Endothelial cell of umbilical vein (primary cell): ENCODE measurements around the gene PIGQ. TPM values are rescaled to one million over a fixed set of nuclear protein-coding genes. Genes with fewer than 3 reads are reported as not detected.

Experiments
- BruUV-seq: library from RNA; stranded (reverse); fragments of 400-500 nt; replicated peaks from 2 replicates; lab custom pipeline; 2021; lab: Mats Ljungman, UMichigan
- CTCF ChIA-PET: fragments of 300-600, 350-600 bp; sonication (Branson Sonifier 250); formaldehyde crosslinking; loops from one replicate; lab custom pipeline; 2021; ENCODE audit warnings: antibody characterized with exemption, inconsistent platforms; lab: Charles Lee
- POLR2A ChIA-PET: fragments of 300-600, 350-600 bp; sonication (Branson Sonifier 250); formaldehyde crosslinking; loops from one replicate; lab custom pipeline; 2021; ENCODE audit warnings: antibody characterized with exemption, inconsistent platforms; lab: Charles Lee
- DNase-seq: peaks from one replicate; pipeline ENCODE4 v3.0.0-alpha.2; 2011; ENCODE audit warnings: low read depth, low spot score
- FAIRE-seq: peaks from 2 replicates; lab custom pipeline; 2011; peaks lifted over from hg19 to GRCh38; lab: Jason Lieb, UNC
- H2AFZ ChIP-seq: 2 replicates; pipeline ENCODE4 v1.6.0; 2012; ENCODE audit warnings: low read depth, low read length, control low read depth, inconsistent platforms
- H3K27ac ChIP-seq: 2 replicates; pipeline ENCODE4 v1.5.1; 2011; ENCODE audit warnings: low read depth, mild to moderate bottlenecking, control low read depth, low read length, moderate library complexity; ENCODE audit not compliant: insufficient read depth
- H3K27me3 ChIP-seq, 2 experiments: 2 replicates each; pipeline versions ENCODE4 v1.6.0 to v1.6.1; 2011; ENCODE audit warnings: low read length in 2 of 2, mixed read lengths in 1 of 2; ENCODE audit not compliant: control insufficient read depth in 2 of 2, insufficient read depth in 2 of 2
- H3K36me3 ChIP-seq, 2 experiments: 2 replicates in 1 of 2; 3 replicates in 1 of 2; pipeline ENCODE4 v1.5.1; 2011; ENCODE audit warnings: low read length in 2 of 2, mild to moderate bottlenecking in 1 of 2, moderate library complexity in 1 of 2; ENCODE audit not compliant: control insufficient read depth in 2 of 2, insufficient read depth in 2 of 2; ENCODE audit errors: extremely low read depth in 1 of 2
- H3K4me1 ChIP-seq: 3 replicates; pipeline ENCODE4 v1.5.1; 2011; ENCODE audit warnings: mild to moderate bottlenecking, low read length; ENCODE audit not compliant: control insufficient read depth, insufficient read depth; ENCODE audit errors: extremely low read depth
- H3K4me2 ChIP-seq: 2 replicates; pipeline ENCODE4 v1.6.1; 2011; ENCODE audit warnings: low read length, control low read depth, mixed read lengths; ENCODE audit not compliant: insufficient read depth
- H3K4me3 ChIP-seq, 3 experiments: fragments of 200-600 bp in 1 of 3; sonication (generic), shearing (Covaris generic) in 1 of 3; replicated peaks in 1 of 3; 2 replicates each; pipeline ENCODE4 v1.5.1; 2011 to 2016; ENCODE audit warnings: control low read depth in 3 of 3, low read length in 3 of 3, mild to moderate bottlenecking in 2 of 3, inconsistent platforms in 1 of 3, low read depth in 1 of 3, moderate library complexity in 1 of 3; ENCODE audit not compliant: insufficient read depth in 1 of 3
- H3K79me2 ChIP-seq: 2 replicates; pipeline ENCODE4 v1.6.0; 2012; ENCODE audit warnings: low read length, inconsistent platforms; ENCODE audit not compliant: control insufficient read depth, insufficient read depth
- H3K9ac ChIP-seq: replicated peaks from 2 replicates; pipeline ENCODE3; 2011; ENCODE audit warnings: low read length, control low read depth; ENCODE audit not compliant: insufficient read depth; ENCODE audit errors: extremely low read depth
- H3K9me1 ChIP-seq: replicated peaks from 3 replicates; pipeline ENCODE4 v1.6.0; 2011; ENCODE audit warnings: mild to moderate bottlenecking, low read length; ENCODE audit not compliant: control insufficient read depth, insufficient read depth; ENCODE audit errors: extremely low read depth
- H3K9me3 ChIP-seq: replicated peaks from 2 replicates; pipeline ENCODE4 v1.5.1; 2012; ENCODE audit warnings: low read length, inconsistent platforms; ENCODE audit not compliant: control insufficient read depth, insufficient read depth
- H4K20me1 ChIP-seq: replicated peaks from 2 replicates; pipeline ENCODE3; 2011; ENCODE audit warnings: mild to moderate bottlenecking, low read length; ENCODE audit not compliant: control insufficient read depth, insufficient read depth; ENCODE audit errors: extremely low read depth
- EZH2 ChIP-seq: IDR thresholded peaks from 2 replicates; pipeline ENCODE4 v1.6.1; 2012; ENCODE audit warnings: borderline replicate concordance, low read depth, mild to moderate bottlenecking, moderate library complexity, low read length, inconsistent platforms; ENCODE audit not compliant: severe bottlenecking
- FOS ChIP-seq: IDR thresholded peaks from 2 replicates; pipeline ENCODE4 v1.6.1; 2011; ENCODE audit warnings: mild to moderate bottlenecking, low read length, moderate library complexity, borderline replicate concordance; ENCODE audit not compliant: insufficient read depth
- GATA2 ChIP-seq: IDR thresholded peaks from 2 replicates; pipeline ENCODE4 v1.7.0; 2011; ENCODE audit warnings: low read depth, mild to moderate bottlenecking, moderate library complexity, mixed read lengths, low read length; ENCODE audit not compliant: insufficient read length, insufficient read depth
- JUN ChIP-seq: IDR thresholded peaks from 2 replicates; pipeline ENCODE4 v1.6.1; 2011; ENCODE audit warnings: borderline replicate concordance, low read depth; ENCODE audit not compliant: insufficient read length, insufficient read depth
- MAX ChIP-seq: IDR thresholded peaks from 2 replicates; pipeline ENCODE4 v1.6.1; 2011; ENCODE audit not compliant: insufficient read depth, insufficient read length
- MYC ChIP-seq: IDR thresholded peaks from one replicate; pipeline ENCODE4 v1.6.1; 2011; ENCODE audit warnings: mild to moderate bottlenecking, low read depth, low read length
- POLR2A ChIP-seq: IDR thresholded peaks from 2 replicates; pipeline ENCODE4 v1.6.1; 2012; ENCODE audit warnings: low read depth, mild to moderate bottlenecking, control low read depth, low read length
- POLR2AphosphoS5 ChIP-seq: IDR thresholded peaks from 2 replicates; pipeline ENCODE4 v1.6.1; 2012; ENCODE audit warnings: low read depth, mild to moderate bottlenecking, control low read depth, low read length, moderate library complexity; ENCODE audit not compliant: insufficient read depth
- dilution Hi-C: fragments of 300-500 bp; cut with MboI; formaldehyde crosslinking; loops from one replicate; pipeline ENCODE4 v1.15.0; 2019; ENCODE audit warnings: low sequenced_read_pairs; ENCODE audit not compliant: extremely low pct_ligation_motif_present
- intact Hi-C: fragments of 100-400 bp; cut with micrococcal nuclease; formaldehyde crosslinking; loops from one replicate; pipeline ENCODE4 v1.10.0; 2022
- polyA plus RNA-seq, 4 experiments: library from polyadenylated mRNA; depleted of rRNA in 3 of 4; stranded (reverse) in 3 of 4; unstranded in 1 of 4; fragments of >200 nt; gene quantifications; 2 replicates each; pipeline versions ENCODE4 v1.2.1 to v1.2.3, GENCODE V29; 2011 to 2012; ENCODE audit warnings: missing spikeins in 1 of 4
- total RNA-seq: library from RNA; stranded (reverse); gene quantifications from 2 replicates; pipeline ENCODE4 v1.2.3, GENCODE V29; 2021
- TF ChIP-seq, protein P1 (sequence below), 2 donors: IDR thresholded peaks; 1 replicate in 1 of 2; 2 replicates in 1 of 2; pipeline ENCODE4 v1.5.1; 2011; ENCODE audit warnings: low read length in 2 of 2, mild to moderate bottlenecking in 2 of 2, moderate library complexity in 2 of 2, control low read depth in 1 of 2, inconsistent platforms in 1 of 2, low read depth in 1 of 2; ENCODE audit not compliant: insufficient read depth in 1 of 2; ENCODE audit errors: extremely low read depth in 1 of 2

PIGQ gene
- total and polyA plus RNA-seq, 2 donors (not counting 3 experiments of a cell fraction or from before 2014, with no cell fraction given): 66.9 to 67.7 TPM

DNA sequence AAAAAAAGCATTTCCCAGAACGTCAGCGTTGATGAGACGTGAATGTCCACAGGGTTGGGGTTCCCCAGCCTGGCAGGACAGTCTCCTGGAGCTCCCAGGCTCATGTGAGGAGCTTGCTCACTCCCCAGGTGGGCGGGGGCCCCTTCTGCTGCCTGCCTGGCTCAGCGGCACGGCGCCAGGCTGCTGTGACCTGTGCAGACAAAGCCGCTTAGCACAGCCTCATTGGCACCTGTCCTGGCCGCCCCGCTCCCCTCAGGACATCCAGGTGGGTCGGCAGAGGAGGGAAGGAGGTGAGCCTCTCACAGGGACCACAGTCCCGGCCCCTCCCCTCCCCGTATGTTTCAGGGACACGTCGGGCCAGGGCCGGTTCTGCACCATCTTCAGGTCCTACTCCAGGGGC is 48.1 kb downstream of the PIGQ start:
- Histone ChIP-seq H3K9me3 (no peaks in the 10 kb centered on the region), H3K36me3 (no peaks in the 10 kb centered on the region), H3K79me2 (no peaks in the 10 kb centered on the region), H2AFZ (no peak overlapping the region), H3K27me3 (no peaks in the 10 kb centered on the region), H3K4me2 (no peak overlapping the region), H3K9me1 (no peaks in the 10 kb centered on the region), H3K9ac (no peak overlapping the region), H3K4me1 (no peaks in the 10 kb centered on the region), H3K4me3 (no peak overlapping the region), H3K27ac (no peak overlapping the region), H4K20me1 (no peaks in the 10 kb centered on the region)
- DNase-seq: no peak
- CTCF ChIA-PET: no interaction called here
- dilution Hi-C loops (no loop called here), intact Hi-C loops (no loop called here)
- TF ChIP-seq POLR2A: no peak
- TF ChIP-seq, protein P1, sequence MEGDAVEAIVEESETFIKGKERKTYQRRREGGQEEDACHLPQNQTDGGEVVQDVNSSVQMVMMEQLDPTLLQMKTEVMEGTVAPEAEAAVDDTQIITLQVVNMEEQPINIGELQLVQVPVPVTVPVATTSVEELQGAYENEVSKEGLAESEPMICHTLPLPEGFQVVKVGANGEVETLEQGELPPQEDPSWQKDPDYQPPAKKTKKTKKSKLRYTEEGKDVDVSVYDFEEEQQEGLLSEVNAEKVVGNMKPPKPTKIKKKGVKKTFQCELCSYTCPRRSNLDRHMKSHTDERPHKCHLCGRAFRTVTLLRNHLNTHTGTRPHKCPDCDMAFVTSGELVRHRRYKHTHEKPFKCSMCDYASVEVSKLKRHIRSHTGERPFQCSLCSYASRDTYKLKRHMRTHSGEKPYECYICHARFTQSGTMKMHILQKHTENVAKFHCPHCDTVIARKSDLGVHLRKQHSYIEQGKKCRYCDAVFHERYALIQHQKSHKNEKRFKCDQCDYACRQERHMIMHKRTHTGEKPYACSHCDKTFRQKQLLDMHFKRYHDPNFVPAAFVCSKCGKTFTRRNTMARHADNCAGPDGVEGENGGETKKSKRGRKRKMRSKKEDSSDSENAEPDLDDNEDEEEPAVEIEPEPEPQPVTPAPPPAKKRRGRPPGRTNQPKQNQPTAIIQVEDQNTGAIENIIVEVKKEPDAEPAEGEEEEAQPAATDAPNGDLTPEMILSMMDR (IDR thresholded peaks at IDR 0.05; ENCODE audit: extremely low read depth in 1 of 2, insufficient read depth in 1 of 2, low read depth in 1 of 2, low read length in 2 of 2): no peak
- TF ChIP-seq JUN: no peak
- TF ChIP-seq POLR2AphosphoS5: no peak
- TF ChIP-seq MAX: no peak
- TF ChIP-seq GATA2: no peak
- no peak for TF ChIP-seq EZH2
- no peak for TF ChIP-seq FOS
- TF ChIP-seq MYC: no peak
- no peak for FAIRE-seq
- BruUV-seq: no TSS peak
- POLR2A ChIA-PET: no interaction called here
